Common myeloid progenitor, CD34-positive (primary cell): Measurements from ENCODE around the gene KRTAP9-6.
"Not testable (repeated sequence)": the region's sequence is repeated elsewhere in the genome, so short reads cannot be mapped to it uniquely, and the experiment has no call there.

ENCODE experiments used
- CTCF ChIA-PET: fragments of 350-600 bp; sonication (Branson Sonifier 250); formaldehyde crosslinking; loops from one replicate; lab custom pipeline; 2021; ENCODE audit warnings: antibody characterized with exemption; lab: Charles Lee
- POLR2A ChIA-PET: fragments of 350-600 bp; sonication (Branson Sonifier 250); formaldehyde crosslinking; loops from one replicate; lab custom pipeline; 2021; ENCODE audit warnings: antibody characterized with exemption; lab: Charles Lee
- DNase-seq, 3 donors: peaks; one replicate each; pipeline versions ENCODE4 v3.0.0 to v3.0.0-alpha.2; 2013
- H3K27ac ChIP-seq, 2 experiments: 1 replicate in 1 of 2; 2 replicates in 1 of 2; pipeline ENCODE4 v1.7.0; 2013; ENCODE audit warnings: inconsistent platforms in 2 of 2, low read length in 2 of 2, mild to moderate bottlenecking in 2 of 2, low read depth in 1 of 2, moderate library complexity in 1 of 2; ENCODE audit not compliant: severe bottlenecking in 2 of 2, insufficient read depth in 1 of 2, poor library complexity in 1 of 2
- H3K27me3 ChIP-seq, 5 experiments: replicated peaks in 2 of 5; 1 replicate in 3 of 5; 2 replicates in 2 of 5; pipeline versions ENCODE4 v1.6.1 to v1.7.0; 2013; ENCODE audit warnings: low read length in 4 of 5, mild to moderate bottlenecking in 2 of 5, moderate library complexity in 2 of 5, inconsistent platforms in 1 of 5; ENCODE audit not compliant: insufficient read depth in 5 of 5, control insufficient read depth in 4 of 5
- H3K36me3 ChIP-seq, 4 experiments: 1 replicate in 2 of 4; 2 replicates in 2 of 4; pipeline versions ENCODE4 v1.6.1 to v1.7.0; 2013; ENCODE audit warnings: low read length in 3 of 4, control low read depth in 1 of 4, mild to moderate bottlenecking in 1 of 4; ENCODE audit not compliant: control insufficient read depth in 4 of 4, insufficient read depth in 4 of 4
- H3K4me1 ChIP-seq, 4 experiments: 1 replicate in 3 of 4; 2 replicates in 1 of 4; pipeline versions ENCODE4 v1.6.1 to v1.7.1; 2013; ENCODE audit warnings: low read length in 3 of 4, mild to moderate bottlenecking in 3 of 4, control low read depth in 1 of 4, inconsistent platforms in 1 of 4, moderate library complexity in 1 of 4; ENCODE audit not compliant: control insufficient read depth in 4 of 4, insufficient read depth in 4 of 4; ENCODE audit errors: control extremely low read depth in 1 of 4
- H3K4me3 ChIP-seq, 7 experiments: 1 replicate in 4 of 7; 2 replicates in 3 of 7; pipeline versions ENCODE4 v1.5.1 to v1.7.0; 2013; ENCODE audit warnings: mild to moderate bottlenecking in 7 of 7, low read length in 6 of 7, moderate library complexity in 6 of 7, inconsistent platforms in 2 of 7, low read depth in 2 of 7, control low read depth in 1 of 7; ENCODE audit not compliant: insufficient read depth in 4 of 7, control insufficient read depth in 1 of 7; ENCODE audit errors: extremely low read depth in 1 of 7
- H3K9me3 ChIP-seq, 5 experiments: 1 replicate in 4 of 5; 2 replicates in 1 of 5; pipeline versions ENCODE4 v1.6.1 to v1.7.1; 2013; ENCODE audit warnings: low read length in 4 of 5, mild to moderate bottlenecking in 2 of 5, inconsistent platforms in 1 of 5, low read depth in 1 of 5, moderate library complexity in 1 of 5; ENCODE audit not compliant: control insufficient read depth in 4 of 5, insufficient read depth in 2 of 5; ENCODE audit errors: control extremely low read depth in 1 of 5
- WGBS: methylation state at CpG from one replicate; pipeline ENCODE4 v1.1.5; 2013; ENCODE audit not compliant: insufficient coverage; 5-methylcytosine and 5-hydroxymethylcytosine counted together

The KRTAP9-6 gene

DNA sequence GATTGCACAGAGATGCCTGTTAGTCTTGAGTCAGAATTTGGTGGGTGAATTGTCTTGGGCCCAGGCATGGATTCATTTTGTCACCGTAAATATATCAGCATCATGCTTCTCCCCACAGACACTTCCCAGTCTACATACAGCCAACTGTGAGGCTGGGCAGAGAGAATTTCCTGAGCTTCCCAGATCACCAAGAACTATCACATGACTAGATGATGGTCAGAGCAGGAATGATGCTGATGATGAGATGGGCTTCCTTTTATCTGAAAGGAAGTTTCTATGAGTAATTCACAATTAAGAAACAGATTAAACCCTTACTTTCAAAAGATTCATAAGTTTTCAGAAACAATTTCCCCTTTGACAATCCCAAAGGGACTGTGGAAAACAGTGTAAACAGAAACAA is 10.3 kb upstream of the KRTAP9-6 start:
- Histone ChIP-seq H3K36me3 (no peaks in the 10 kb centered on the region), H3K4me3 (no peak overlapping the region), H3K27me3 (peaks cover 0 to 11% (median 0%) of the 10 kb centered on the region in 5 experiments), H3K4me1 (no peaks in the 10 kb centered on the region), H3K27ac (no peak overlapping the region), H3K9me3 (no peaks in the 10 kb centered on the region)
- ChIA-PET POLR2A (no interaction called here), CTCF (no interaction called here)
- DNase-seq = no peak
- WGBS = no CpG with 5 or more reads among the region's 1 CpG

DNA sequence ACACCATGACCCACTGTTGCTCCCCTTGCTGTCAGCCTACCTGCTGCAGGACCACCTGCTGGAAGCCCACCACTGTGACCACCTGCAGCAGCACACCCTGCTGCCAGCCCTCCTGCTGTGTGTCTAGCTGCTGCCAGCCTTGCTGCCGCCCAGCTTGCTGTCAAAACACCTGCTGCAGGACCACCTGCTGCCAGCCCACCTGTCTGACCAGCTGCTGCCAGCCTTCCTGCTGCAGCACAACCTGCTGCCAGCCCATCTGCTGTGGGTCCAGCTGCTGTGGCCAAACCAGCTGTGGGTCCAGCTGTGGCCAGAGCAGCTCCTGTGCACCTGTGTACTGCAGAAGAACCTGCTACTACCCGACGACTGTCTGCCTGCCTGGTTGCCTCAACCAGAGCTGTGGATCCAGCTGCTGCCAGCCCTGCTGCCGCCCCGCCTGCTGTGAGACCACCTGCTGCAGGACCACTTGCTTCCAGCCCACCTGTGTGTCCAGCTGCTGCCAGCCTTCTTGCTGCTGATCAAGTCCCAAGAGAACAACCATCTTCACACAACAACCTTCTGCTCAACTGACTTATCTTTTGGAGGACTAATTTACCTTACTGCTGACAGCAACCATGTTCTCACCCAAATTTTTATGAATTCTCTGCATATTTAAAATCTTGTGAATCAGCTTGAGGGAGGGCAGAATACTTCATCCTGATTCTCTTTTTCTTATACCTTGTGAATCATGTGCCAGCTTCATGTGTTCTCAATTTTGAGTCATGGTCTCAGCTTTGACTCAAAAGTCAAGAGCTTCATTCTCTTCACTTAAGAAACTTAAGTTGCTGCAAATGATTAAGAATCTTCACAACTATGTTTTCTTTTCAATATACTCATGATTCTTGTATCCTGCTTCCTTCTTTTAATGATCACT is 9.5 kb upstream of the KRTAP9-6 start, which contains the start of gene KRTAP9-9:
KRTAP9-9 (plus strand) TSS at position 4 of the 910 bp plus-strand sequence.
- not testable (repeated sequence) for H3K27me3 ChIP-seq, H3K36me3 ChIP-seq

DNA sequence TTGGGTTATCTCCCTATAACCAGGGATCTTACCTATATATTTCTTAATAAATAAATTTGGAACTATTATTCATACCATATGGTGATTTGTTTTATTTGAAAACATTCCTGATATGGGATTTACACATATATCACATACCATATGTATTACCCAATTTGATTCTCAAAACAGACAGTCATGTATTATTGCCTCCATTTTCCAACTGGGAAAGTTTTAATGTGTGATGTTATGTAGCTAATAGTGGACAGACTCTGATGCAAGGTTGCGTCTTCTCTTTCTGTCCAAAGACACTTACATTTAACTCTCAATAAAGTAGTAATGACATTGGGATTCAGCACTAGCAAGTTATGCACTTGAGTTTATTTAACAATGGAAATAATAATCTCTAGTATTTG is 8.9 kb upstream of the KRTAP9-6 start:
- Histone ChIP-seq H3K27me3 (peaks cover 0 to 8% (median 0%) of the 10 kb centered on the region in 5 experiments), H3K27ac (no peak overlapping the region), H3K4me3 (no peak overlapping the region), H3K4me1 (no peaks in the 10 kb centered on the region), H3K36me3 (no peaks in the 10 kb centered on the region), H3K9me3 (no peaks in the 10 kb centered on the region)
- WGBS = no CpG with 5 or more reads among the region's 1 CpG
- POLR2A ChIA-PET = no interaction called here
- CTCF ChIA-PET = no interaction called here
- DNase-seq = no peak

More for the DNA sequence above, 9.5 kb upstream of the KRTAP9-6 start, which contains the start of gene KRTAP9-9:
- H3K4me3 ChIP-seq, DNase-seq, POLR2A ChIA-PET, H3K9me3 ChIP-seq, H3K4me1 ChIP-seq, CTCF ChIA-PET, H3K27ac ChIP-seq: not testable (repeated sequence)
- WGBS = 98% methylated on average over 5 of the region's 5 CpGs

DNA sequence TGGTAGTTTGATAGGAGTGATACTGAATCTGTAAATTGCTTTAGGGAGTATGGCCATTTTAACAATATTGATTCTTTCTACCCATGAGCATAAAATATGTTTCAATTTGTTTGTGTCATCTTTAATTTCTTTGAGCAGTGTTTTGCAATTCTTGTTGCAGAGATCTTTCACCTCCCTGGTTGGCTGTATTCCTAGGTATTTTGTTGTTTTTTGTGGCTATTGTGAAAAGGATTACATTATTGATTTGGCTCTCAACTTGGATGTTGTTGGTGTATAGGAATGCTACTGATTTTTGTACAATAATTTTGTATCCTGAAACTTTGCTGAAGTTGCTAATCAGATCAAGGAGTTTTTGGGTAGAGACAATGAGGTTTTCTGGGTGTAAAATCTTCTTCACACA is 6.8 kb upstream of the KRTAP9-6 start:
- Histone ChIP-seq H3K36me3 (no peaks in the 10 kb centered on the region), H3K27me3 (peaks cover 0 to 8% (median 0%) of the 10 kb centered on the region in 5 experiments), H3K27ac (no peak overlapping the region), H3K9me3 (no peaks in the 10 kb centered on the region), H3K4me3 (no peak overlapping the region), H3K4me1 (no peaks in the 10 kb centered on the region)
- no peak for DNase-seq
- ChIA-PET CTCF (no interaction called here), POLR2A (no interaction called here)

DNA sequence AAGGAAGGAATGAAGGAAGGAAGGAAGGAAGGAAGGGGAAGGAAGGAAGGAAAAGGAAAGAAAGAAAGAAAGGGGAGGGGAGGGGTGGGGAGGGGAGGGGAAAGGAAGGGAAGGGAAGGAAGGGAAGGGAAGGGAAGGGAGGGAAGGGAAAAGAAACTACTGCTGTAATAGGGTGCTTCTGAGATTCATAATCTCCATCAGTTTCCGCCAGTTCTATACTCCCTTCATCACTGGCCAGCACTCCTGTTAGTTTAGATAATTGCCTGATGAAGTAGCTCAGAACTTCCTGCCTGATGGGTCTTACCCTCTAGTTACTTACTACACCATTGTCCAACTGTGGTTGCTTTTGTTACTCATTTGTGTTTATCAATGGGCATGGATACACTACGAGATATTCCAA is 2.0 kb upstream of the KRTAP9-6 start:
- Histone ChIP-seq H3K27ac (no peak overlapping the region), H3K4me1 (no peaks in the 10 kb centered on the region), H3K9me3 (no peaks in the 10 kb centered on the region), H3K4me3 (no peak overlapping the region), H3K27me3 (peaks cover 0 to 5% (median 0%) of the 10 kb centered on the region in 5 experiments), H3K36me3 (no peaks in the 10 kb centered on the region)
- ChIA-PET POLR2A (no interaction called here), CTCF (no interaction called here)
- DNase-seq = no peak
- WGBS = no CpG with 5 or more reads among the region's 2 CpGs

DNA sequence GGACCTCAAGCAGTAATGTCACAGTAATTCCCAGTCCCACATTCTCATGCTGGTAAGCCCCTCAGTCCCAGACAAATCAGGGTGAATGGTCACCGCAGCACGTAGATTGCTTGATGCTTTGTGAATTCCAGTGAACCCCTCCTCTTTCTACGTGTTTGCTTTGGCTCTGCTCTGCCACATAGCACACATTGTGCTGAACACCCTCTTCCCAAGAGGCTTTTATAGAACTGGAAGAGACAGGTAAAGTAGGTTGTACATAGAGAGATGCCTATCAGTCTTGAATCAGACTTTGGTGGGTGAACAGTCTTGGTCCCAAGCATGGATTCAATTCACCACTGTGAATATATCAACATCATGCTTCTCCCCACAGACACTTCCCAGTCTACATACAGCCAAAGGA is 579 bp upstream of the KRTAP9-6 start:
- Histone ChIP-seq H3K9me3 (no peaks in the 10 kb centered on the region), H3K36me3 (no peaks in the 10 kb centered on the region), H3K4me1 (no peaks in the 10 kb centered on the region), H3K27me3 (peaks cover 0 to 5% (median 0%) of the 10 kb centered on the region in 5 experiments), H3K4me3 (no peak overlapping the region), H3K27ac (no peak overlapping the region)
- no peak for DNase-seq
- ChIA-PET POLR2A (no interaction called here), CTCF (interaction anchor here (0.6 kb wide), 1 partner anchor 66 kb away, joined by 3 read pairs; no protein-coding TSS in a partner anchor)
- WGBS = 100% methylated on average over 2 of the region's 3 CpGs

DNA sequence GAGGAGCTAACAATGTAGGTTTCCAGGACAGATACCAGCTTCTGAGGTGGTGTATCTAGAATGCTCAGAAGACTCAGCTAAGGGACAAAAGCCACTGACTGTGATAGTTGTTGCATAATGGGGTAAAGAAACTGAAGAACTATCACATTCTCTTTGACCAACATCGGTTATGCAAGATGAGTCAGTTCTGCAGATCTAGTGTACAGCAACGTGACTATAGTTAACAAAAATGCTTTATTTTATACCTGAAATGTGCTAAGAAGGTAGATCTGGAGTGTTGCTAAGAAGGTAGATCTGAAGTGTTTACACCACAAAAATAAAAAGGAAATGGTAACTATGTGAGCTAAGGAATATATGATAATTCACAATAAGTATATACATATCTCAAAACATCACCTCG is 2.5 kb downstream of the KRTAP9-6 start:
- POLR2A ChIA-PET = no interaction called here
- Histone ChIP-seq H3K9me3 (no peaks in the 10 kb centered on the region), H3K27me3 (peaks cover 0 to 5% (median 0%) of the 10 kb centered on the region in 5 experiments), H3K36me3 (no peaks in the 10 kb centered on the region), H3K4me1 (no peaks in the 10 kb centered on the region), H3K4me3 (no peak overlapping the region), H3K27ac (no peak overlapping the region)
- CTCF ChIA-PET = no interaction called here
- no peak for DNase-seq
- WGBS = no CpG with 5 or more reads among the region's 3 CpGs
